GM18520 (cell line): ENCODE data around the gene CD300LG.
"Not testable (repeated sequence)": the region's sequence is repeated elsewhere in the genome, so short reads cannot be mapped to it uniquely, and the experiment has no call there.

Experiments
- ATAC-seq: cut with Tn5 transposase; IDR thresholded peaks from one replicate; pipeline ENCODE4 v1.9.1; 2021; ENCODE audit not compliant: unreplicated experiment

Gene CD300LG

GRCh38 chr17:43846963-43847371 lies at the start of gene CD300LG:
Gene CD300LG (plus strand): TSS chr17:43847176. CDS start chr17:43847217, 41 bp downstream.
- ATAC-seq = no peak

- ATAC-seq = not testable (repeated sequence)
Measured at GRCh38 chr17:43798024-43798423, 49.0 kb upstream of the CD300LG start.

- ATAC-seq = no peak
Measured at GRCh38 chr17:43799047-43799446, 47.9 kb upstream of the CD300LG start.

- no peak for ATAC-seq
Measured at GRCh38 chr17:43800736-43801135, 46.2 kb upstream of the CD300LG start.

GRCh38 chr17:43801844-43802243 lies 45.1 kb upstream of the CD300LG start:
- no peak for ATAC-seq

GRCh38 chr17:43803758-43804157 lies 43.2 kb upstream of the CD300LG start:
- ATAC-seq = no peak

GRCh38 chr17:43805117-43805516 lies 41.9 kb upstream of the CD300LG start:
- no peak for ATAC-seq

GRCh38 chr17:43808076-43808475 lies 38.9 kb upstream of the CD300LG start:
- no peak for ATAC-seq

GRCh38 chr17:43809121-43809520 lies 37.9 kb upstream of the CD300LG start:
- no peak for ATAC-seq

- ATAC-seq = no peak
Measured at GRCh38 chr17:43810226-43810715, 36.7 kb upstream of the CD300LG start.

GRCh38 chr17:43810823-43811222 lies 36.2 kb upstream of the CD300LG start:
- ATAC-seq = no peak

- no peak for ATAC-seq
Measured at GRCh38 chr17:43812396-43813265, 34.3 kb upstream of the CD300LG start.

GRCh38 chr17:43813386-43813785 lies 33.6 kb upstream of the CD300LG start:
- ATAC-seq = no peak

- ATAC-seq = no peak
Measured at GRCh38 chr17:43814026-43814425, 33.0 kb upstream of the CD300LG start.

GRCh38 chr17:43814714-43815113 lies 32.3 kb upstream of the CD300LG start:
- no peak for ATAC-seq

- no peak for ATAC-seq
Measured at GRCh38 chr17:43816336-43817320, 30.3 kb upstream of the CD300LG start.

GRCh38 chr17:43817826-43818225 lies 29.1 kb upstream of the CD300LG start:
- ATAC-seq = no peak

GRCh38 chr17:43818966-43819365 lies 28.0 kb upstream of the CD300LG start:
- no peak for ATAC-seq

- no peak for ATAC-seq
Measured at GRCh38 chr17:43820759-43821158, 26.2 kb upstream of the CD300LG start.

- ATAC-seq = no peak
Measured at GRCh38 chr17:43822570-43823190, 24.3 kb upstream of the CD300LG start.
